Stimulated activated CD4-positive, alpha-beta T cell treated with anti-CD3 and anti-CD28 coated beads, Interleukin-12 subunit alpha, Interleukin-12 subunit beta, amount 100 ng/mL, for 48 hours (primary cell): Measurements from ENCODE around the gene STK17A.

Experiments
- DNase-seq, 3 donors: peaks; one replicate each; pipeline ENCODE4 v3.0.0-alpha.2; 2020; ENCODE audit warnings: low read depth in 2 of 3, low spot score in 1 of 3

STK17A gene

DNA sequence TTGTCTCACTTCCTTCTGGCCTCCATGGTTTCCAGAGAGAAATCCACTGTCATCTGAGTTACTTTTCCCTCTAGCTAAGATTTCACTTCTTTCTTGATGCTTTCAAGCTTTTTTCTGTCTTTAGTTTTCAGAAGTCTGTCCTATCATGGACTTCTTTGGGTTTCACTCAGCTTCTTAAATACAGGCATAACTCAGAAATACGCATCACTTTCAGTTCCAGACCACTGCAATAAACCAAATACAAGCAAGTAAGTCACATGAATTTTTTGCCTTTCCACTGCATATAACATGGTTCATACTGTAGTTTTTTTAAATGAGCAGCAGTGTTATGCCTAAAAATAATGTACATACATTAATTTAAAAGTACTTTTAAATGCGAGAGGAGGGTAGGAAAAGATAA is 48.7 kb downstream of the STK17A start:
- DNase-seq, result no peak

DNA sequence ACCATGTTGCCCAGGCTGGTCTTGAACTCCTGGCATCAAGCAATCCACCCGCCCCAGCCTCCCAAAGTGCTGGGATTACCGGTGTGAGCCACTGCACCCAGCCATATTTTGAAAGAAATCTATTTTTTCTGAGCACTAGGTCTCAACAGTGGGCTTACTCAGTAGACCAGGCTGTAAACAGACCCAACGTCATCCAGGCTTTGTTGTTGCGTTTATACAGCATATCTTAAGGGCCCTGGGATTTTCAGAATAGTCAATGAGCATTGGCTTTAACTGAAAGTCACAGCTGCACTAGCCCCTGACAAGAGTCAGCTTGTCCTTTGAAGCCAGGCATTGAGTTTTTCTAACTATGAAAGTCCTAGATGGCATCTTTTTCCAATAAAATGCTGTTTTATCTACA is 49.8 kb downstream of the STK17A start:
- DNase-seq, result no peak

DNA sequence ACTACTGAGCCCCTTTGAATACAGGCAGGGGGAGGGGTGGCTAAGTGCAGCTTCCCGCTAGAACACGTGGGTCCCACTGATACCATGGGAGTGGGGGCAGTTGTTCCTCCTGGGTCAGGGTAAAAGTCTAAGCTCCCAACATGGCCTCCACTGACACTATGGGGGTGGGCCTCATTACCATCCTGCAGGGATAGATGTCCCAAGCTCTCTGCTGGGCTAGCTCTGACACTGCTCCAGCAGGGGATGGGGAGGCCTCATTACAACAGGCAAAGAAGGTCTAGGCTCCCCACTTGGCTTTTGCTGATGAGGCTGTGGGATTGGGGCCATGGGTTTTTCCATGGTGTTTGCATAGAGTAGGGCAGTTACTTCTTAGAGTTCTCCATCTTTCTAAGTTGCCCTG is 51.5 kb downstream of the STK17A start:
- no peak for DNase-seq

- no peak for DNase-seq
Observed at GRCh38 chr7:43636093-43636492, 53.2 kb downstream of the STK17A start.

- DNase-seq, result no peak
Observed at GRCh38 chr7:43637114-43637806, 54.4 kb downstream of the STK17A start.

DNA sequence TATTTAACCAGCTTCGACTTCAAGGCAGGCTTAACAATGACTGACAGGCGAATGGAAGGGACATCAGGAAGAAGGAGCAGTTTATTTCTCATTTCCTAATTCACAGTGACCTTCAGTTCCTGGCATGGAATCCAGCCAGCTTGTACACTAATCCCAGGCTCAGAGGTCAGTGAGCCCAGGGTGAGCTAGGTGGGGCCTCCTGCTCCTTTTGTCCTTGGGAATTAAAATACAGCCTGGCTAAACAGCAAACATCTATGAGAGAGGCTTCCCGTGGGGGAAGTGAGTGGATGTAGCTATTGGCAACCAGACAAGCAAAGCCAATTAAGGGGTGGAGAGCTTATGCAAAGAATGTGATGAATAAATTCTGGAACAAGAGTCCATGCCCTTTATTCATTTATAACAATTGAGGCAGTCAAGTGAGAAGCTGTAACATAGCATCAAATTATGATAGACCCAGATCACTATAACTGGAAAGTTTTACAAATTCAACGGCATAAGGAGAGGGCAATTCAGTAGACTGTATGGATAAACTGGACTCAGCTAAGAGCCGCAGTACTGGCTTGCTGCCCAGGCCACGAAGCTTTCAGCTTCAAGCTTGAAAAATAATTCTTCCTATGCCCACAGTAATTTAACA is 57.1 kb downstream of the STK17A start:
- no peak for DNase-seq

DNA sequence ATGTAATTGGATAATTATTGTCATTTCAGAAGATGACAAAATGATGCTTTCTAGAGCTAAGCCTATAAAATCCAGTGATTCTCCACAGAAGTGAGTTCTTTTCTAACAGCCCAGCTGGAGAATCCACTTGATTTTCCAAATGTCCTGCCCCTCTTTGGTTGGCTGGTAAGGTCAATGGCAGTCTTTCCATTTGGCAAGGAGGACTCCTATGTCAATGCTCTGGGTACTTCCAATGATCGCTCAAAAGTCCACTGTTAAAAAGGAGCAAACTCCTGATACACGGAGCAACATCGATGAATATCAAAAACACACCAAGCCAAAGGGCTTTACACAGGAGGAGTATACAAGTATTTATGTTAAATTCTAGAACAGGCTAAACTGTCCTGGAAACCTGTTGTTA is 57.8 kb downstream of the STK17A start:
- DNase-seq, result no peak

DNA sequence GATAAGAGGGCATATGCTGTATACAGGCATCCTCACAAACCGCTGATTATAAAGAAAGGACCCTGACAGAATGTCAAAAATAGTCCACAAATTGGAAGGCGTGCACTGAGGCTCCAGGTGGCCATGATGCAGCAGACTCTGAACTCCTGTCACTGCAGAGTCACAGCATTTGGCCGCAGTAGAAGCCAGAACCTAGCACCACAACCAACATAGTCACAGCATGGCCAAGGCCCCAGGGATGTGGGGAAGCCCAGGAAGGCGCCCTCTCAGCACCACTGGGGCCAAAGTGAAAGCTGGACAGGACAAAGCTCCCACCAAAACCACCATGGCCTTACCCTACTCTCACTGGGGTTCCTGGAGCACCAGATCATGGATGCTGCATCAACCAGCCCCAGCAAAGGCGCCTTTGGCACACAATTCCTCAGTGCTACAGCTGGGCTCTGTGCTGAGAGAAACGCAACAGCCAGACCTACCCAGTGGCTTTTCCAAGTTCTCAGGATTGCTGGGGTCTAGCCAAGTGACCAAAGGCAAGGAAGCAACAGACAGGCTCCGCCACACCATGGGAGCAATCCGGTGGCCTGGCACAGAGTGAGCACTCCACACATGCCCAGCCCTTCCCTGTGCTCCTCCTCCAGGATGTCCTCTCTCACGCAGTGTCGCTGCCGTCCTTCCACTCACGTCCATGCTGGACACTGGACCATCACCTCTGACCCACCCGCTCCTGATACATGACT is 60.2 kb downstream of the STK17A start:
- DNase-seq, result no peak

DNA sequence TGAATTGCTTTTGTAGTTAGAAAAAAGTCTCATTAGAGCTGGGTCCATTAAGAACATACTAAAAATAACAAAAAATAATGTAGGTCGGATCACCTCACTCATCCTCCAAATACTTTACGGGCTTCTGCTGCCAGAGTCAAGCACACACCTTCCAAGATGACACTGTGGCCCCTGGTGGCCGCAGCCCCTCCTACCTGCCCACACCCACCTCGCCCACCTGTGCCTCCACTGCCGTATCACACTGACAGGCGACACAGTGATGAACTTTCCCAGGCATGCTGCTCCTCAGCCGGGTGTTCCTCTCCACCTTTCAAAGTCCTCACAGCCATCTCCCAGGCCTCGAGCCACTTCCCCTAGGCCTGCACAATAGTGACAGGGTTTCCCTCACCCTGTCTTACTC is 60.9 kb downstream of the STK17A start:
- no peak for DNase-seq

DNA sequence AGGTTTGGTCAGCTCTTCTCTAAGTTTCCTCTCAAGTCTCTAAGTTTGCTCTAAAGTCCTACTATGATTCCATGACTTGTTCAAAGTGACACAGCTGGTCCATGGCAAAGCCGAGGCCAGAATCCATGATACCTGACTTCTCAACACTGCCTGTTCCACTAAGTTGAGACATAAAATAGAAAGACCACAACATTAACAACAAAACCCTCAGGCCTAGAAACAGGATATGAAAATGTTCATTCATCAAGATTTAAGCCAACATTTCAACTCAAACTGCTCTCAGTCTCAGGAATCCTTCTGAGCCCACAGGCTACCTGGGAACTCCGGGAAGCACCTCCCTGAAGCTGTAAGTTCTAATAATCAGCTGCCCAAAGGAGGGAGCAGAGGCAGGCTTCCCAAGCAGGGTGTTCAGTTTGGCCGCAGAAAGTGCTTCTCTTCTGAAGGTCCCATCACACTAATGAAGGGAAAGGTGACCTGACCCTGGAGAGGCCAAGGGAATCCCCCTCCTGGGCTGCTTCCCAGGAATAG is 62.9 kb downstream of the STK17A start:
- no peak for DNase-seq

DNA sequence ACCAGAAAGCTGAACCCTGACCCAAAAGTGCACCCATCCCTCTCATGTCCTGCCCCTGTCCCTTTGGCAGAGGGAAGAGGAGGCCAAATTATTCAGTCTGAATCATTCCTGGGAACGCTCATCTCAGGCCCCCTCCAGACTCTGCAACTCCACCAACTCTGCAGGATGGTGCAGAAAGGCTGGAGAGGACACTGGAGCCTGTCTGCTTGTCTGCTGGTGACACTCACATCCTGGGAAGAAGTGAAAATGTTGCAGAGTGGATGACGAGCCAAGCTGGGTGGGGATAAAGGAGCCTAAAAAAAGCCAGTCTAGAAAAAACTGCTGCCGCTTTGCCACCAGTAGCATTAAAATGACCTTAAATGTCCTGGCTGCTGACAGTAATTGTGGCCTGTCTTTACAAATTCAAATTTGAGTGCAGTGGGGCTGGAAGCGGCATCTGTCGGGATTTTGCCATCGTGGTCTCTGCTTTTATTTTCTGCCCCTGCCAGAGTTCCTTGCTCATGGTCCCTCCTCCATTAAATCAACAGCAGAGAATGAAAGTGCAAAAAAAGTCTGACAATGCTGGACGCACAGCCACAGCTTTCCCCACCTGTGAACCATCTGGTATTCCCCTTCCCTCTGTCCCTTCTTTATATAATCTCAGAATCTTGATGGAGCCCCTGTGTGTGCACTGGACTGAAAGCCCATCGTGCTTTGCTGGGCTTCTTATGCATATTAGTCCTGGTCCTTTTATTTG is 63.9 kb downstream of the STK17A start:
- DNase-seq, result no peak

GRCh38 chr7:43647339-43647672 is 64.4 kb downstream of the STK17A start:
- DNase-seq, result no peak

DNA sequence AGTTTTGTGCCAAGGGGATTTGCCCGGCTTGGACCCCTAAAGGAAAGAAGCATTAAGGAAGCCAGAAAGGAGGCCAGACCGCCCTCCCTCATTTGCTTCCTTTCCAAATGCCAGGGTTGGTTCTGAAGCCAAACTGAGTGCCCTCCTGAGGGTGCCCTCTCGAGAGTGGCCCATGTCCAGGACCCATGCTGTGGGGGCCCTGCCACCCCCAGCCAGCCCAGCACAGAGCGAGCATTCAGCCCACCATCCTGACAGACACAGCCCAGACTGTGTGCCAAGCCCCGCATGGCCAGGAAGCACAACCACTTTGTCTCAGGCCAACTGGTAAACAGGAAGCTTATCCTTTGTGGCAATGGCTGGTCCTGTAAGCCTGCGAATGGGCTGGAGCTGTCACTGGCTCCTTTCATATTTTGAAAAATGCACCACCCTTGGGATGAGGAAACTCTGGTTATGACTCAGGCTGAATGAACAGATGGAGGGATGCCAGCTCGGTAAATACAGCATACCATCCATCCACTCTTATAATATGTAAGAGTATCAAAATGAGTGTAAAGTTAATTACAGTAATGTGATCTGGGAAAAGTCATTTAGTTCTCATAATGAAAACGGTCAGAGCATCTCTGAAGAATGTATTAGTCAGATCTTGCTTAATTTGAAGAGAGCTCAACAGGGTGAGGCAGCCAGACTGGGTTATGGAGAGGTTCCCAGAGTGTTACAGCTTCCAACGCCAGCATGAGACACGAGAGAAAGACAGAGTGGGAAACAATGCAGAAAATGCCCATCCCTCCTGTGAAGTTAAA is 65.0 kb downstream of the STK17A start:
- DNase-seq, result peak; percentile 51 to 52 (median 52)

DNA sequence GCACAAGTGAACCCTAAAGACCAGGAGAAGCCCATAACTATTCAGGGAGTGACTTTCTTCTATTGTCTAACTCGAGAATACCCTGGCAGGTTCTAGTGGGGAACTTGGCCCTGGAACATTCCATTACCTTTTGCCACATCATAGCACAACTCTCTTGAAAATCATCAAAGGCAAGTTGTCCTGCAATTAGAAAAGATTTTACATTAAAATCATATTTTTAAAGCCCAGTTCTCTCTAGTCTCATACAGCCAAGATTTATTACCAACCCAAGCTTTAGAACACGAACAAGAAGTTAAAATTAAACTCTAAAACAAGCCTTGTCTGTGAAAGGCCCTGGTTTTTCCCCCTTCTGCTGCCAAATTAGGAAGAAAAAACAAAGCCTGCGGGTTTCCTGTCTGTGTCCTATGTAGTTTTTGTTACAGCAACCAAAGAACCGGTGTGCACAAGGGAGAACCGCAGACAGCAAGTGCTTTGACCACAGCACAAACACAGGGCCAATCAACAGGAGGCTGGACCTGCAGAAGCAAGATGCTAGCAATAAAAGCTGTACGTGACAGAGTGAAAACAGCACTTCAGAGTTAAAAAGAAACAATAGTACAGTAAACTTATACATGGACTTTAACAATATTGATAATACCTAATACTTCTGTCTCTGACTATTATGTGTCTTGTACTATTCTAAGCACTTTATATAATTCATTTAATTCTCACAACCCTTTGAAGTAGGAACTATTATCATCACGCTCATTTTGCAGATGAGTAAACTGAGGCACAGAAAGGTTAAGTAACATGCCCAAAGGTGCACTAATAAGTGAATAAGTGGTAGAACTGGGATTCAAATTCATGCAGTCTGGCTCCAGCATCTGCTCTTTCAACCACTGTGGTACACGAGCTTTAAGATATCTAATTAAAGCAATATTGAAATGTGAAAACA is 65.8 kb downstream of the STK17A start:
- DNase-seq, result peak; percentile 36 to 50 (median 45)

- peak in 2 of 3 donors; percentile 46 to 50 for DNase-seq
Observed at GRCh38 chr7:43649755-43650274, 66.9 kb downstream of the STK17A start.

GRCh38 chr7:43650457-43651052 is 67.6 kb downstream of the STK17A start:
- no peak for DNase-seq

DNA sequence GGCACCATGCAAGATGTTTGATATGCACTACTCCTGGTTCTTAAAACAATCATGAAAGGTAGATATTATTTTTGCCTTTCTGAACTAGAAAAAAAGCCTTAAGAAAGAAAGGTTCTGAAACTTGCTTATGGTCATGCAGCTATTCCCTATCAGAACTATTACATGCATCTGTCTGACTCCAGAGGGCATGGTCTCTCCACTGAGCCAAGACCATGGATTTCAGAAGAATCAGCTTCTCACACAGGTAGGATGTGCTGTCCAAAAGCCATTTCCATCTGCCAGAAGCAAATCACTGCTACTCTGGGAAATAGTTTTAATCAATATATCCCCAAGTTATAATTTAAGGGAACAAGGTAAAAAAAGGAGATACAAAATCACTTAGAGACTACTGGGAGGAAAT is 69.5 kb downstream of the STK17A start:
- no peak for DNase-seq

DNA sequence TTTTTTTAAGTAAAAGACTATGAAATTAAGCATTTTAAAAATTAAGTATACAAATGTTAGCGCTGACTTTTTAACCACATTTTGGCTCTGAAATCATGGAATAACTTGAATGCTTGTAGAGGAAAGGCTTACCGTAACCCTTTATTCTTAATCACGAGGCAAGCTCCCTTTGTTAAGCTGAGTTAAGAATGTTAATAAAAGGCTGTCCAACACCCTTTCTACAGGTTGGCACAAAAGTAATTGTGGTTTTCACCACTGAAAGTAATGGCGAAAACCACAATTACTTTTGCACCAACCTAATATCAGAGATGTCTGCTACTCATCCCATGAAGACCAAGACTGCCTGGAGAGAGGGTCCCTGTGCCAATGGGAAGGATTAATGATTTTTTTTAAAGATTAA is 70.6 kb downstream of the STK17A start:
- DNase-seq, result no peak

DNA sequence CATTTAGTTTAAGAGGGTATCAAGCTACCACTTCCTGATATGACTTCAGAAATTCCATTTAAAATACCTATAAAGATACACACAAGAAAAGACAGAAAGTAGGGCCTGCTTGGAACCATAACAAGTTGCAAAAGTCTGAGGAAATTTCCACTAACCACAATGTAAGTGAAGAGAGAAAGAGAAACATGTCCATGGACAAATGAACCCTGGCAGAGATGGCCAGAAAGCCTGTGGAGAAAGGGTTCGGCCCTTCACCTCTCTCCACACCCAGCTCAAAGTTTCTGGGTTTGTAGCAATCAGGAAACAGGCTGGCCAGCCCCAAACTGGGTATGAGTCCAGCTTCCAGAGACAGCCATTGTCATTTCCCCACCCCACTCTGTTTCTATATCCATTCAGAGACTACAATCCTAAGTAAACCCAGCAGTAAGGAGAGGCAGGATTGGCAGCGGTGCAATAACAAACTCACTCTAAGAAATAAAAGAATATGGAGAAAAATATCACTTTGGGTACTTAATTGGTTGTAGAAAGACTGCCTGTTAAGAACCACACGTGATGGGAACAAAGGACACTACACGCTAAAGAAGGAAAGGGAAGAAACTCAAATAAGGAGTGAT is 71.1 kb downstream of the STK17A start:
- DNase-seq, result no peak
